Islet precursor cell (in vitro differentiated cells): ENCODE data around the gene SEC61B.
A peak's percentile ranks its signal among the peaks of the same experiment; 100 is the strongest.
"Not testable (repeated sequence)": the region's sequence is repeated elsewhere in the genome, so short reads cannot be mapped to it uniquely, and the experiment has no call there.

ENCODE experiments used
- DNase-seq: peaks from one replicate; pipeline ENCODE4 v3.0.0-alpha.2; 2018

The SEC61B gene

DNA sequence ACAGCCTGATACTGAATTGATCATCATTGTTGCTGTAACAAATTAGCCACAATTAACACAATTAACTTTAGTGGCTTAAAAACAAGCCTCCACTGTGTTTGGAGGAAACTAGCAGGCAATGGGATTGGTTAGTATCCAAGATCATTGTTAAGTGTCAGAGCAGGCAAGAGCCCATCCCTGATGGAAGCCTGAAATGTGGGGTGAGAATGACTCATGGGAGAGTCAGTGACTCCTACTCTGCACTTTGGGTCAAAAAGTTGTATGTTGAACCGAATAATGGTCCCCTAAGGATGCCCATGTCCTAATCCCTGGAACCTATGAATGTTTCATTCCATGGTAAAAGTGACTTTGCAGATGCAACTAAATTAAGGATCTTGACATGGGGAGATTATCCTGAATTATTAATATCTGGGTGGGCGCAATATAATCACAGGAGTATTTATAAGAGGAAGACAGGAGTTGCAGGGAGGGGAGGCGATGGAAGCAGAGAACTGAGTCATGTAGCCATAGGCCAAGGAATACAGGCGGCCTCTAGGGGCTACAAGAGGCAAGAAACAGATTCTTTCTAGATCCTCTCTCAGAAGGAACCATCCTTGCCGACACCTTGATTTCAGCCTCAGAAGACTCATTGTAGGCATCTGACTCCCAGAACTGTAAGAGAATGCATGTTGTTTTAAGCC, 29.2 kb upstream of the SEC61B start:
- DNase-seq = no peak

DNA sequence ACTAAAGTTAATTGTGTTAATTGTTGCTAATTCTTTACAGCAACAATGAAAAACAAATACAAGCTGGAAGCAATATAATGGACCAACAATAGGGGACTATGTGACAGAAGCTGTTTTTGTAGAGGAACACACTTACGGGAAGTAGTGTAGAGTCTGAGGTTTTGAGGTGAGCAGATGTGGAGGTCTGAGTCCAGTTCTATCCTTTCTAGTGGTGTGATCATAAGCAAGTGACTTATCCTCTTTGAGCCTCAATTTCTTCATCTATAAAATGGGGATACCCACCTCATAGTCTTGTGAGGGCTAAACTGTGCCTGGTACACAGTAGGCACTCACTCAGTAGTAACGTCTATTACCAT, 28.6 kb upstream of the SEC61B start:
- DNase-seq = no peak

DNA sequence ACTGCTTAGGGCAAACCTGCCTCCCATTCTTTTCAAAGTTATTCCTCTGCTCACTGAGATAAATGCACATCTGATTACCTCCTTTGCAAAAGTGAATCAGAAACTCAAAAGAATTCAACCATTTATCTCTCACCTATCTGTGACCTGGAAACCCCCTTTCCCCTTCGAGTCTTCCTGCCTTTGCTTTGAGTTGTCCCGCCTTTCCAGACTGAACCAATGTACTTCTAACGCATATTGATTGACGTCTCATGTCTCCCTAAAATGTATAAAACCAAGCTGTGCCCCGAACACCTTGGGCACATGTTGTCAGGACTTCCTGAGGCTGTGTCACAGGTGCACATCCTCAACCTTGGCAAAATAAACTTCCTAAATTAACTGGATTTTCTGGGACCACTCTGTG, 25.6 kb upstream of the SEC61B start:
- DNase-seq = not testable (repeated sequence)

DNA sequence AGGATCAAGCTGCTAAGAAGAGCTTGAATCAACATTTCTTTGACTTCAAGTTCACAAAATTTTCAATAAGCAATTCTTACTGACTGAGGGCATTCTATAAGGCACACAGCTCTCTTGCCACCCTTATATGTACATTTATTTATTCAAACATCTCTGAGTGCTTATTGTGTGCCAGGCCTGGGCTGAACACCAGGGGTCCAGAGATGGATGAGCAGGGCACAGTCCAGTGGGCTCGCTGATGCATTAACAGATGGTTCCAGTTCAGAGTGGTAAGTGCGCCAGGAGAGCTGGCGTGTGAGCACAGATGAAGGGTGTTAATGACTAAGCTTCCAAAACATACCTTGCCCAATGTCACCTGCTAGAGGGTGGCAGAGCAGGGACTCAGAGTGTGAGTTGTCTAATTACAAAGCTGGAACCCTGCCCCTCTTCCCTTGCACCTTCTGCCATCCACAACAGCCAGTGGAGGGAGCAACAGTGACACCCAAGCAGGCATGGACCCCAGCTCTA, 24.9 kb upstream of the SEC61B start:
- no peak for DNase-seq

GRCh38 chr9:99197987-99198386, 24.1 kb upstream of the SEC61B start:
- no peak for DNase-seq

DNA sequence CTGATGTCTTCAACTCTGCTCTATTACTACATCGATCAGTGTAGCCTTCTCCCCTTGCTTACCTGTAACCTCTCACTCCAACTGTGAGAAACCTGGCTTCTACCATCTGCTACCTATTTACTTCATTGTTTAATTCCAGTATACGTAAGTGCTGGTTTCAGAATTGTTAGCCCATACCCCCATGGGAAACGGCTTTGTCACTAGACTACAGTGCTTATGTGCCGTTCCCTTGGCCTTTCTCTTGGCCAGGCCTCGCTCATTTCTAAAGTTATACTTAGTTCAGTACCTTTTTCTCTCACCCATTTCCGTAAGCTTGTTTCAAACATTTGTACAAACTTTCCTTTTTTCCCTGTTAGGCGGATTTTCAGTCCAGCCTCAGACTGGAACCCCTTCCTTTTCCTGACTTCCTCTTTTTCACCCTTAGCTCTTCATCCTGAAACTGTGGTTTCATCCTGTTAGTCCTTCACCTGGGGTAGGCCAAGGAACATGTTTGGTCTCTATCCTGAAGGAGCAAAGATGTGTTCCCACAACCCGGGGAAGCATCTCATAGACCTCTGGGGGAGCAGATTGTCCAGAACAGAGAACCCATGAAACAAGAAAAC, 22.0 kb upstream of the SEC61B start:
- DNase-seq = no peak

- DNase-seq = no peak
Measured at GRCh38 chr9:99201603-99202002, 20.5 kb upstream of the SEC61B start.

GRCh38 chr9:99210572-99210971, 11.5 kb upstream of the SEC61B start:
- no peak for DNase-seq

DNA sequence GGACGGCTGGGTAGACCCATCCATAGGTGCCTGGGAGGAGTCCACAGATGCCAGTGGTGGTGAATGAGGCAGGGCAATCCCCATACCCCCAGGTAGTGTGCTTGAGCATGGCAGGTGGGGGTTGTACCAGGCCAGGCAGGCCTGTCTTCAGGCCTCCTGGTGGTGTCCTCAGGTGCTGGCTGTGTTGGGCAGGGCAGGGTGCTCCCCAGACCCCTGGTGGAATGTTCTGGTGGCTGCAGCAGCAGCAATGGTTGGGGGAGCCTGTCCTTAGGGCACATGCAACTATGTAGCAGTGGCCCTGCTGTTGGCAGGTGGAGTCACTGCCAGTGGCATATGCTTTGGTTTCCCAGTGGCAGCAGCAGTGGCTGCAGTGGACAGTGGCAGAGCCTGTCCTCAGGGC, 10.3 kb upstream of the SEC61B start:
- peak; percentile 57 for DNase-seq

GRCh38 chr9:99213197-99213596, 8.9 kb upstream of the SEC61B start:
- DNase-seq = no peak

DNA sequence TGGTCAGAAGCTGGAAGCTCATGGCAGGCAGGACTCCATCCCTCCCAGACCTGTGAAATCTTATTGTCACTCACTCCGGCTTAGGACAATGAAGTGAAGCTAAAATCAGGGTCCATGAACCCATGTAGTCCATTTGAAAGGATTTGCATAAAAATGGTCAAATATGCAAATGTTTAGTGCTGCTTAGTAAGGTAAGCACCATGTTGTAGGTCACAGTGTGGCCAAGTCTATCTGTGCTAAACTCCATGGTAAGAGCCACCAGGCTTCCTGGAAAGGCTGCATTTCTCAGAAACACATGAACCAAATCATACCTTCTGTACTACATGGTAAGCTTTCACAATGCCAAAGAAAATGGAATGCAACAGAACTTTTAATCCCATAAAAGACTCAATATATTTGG, 6.0 kb upstream of the SEC61B start:
- DNase-seq = no peak

- DNase-seq = no peak
Measured at GRCh38 chr9:99220011-99220410, 2.1 kb upstream of the SEC61B start.

GRCh38 chr9:99221266-99221620, 839 bp upstream of the SEC61B start:
- no peak for DNase-seq

DNA sequence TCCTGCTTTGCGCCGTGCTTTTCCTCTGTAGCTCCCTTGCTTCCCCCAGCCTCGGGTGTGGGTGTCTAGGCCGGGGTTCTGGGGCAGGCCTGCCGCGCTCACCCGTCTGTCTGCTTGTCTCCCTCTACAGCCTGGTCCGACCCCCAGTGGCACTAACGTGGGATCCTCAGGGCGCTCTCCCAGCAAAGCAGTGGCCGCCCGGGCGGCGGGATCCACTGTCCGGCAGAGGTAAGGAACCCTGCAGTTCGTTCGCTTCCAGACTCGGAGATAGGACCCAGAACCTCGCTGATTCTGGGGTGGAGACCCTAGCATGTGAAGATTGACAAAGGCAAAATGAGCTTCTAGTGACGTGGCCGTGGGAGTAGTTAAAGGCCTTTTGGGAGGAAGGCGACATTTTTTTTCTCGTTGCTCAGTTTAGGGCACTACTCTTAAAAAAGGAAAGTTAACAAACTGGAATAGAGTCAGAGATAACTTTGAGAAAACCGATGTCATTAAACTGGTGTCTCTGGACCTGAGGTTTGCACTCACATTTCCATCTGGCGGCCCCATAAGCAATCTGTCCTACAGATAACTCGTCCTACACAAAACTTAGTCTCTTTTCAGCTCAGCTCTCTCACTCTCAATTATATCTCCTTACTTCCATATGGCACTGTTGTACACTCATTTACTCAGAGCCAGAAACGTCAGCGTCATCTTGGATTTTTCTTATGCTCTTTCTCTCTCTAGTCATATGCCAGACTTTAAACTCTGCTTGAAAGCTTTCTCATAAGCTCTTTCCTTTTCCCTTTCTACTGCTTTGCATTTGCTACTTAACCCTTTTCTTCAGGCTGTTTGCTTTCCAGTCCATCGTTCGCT, 561 bp downstream of the SEC61B start:
- no peak for DNase-seq

DNA sequence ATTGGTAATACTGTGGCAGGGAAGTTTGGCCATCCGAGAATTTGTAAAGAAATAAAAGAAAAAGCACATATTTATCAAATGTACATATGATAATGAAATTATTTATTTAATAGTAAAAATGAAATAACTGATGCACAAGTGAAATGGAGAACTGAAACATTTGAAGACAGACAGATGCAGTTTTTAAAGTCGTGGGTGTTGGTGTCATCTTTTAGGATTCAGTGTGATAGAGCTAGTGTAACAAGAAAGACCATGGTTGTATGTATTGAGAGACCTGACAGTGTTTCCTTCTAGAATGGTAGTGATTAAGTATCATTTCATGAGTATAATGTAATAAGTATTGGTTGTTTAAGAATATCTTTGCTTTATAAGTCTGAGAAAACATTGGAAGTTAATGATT, 2.4 kb downstream of the SEC61B start:
- DNase-seq = no peak

DNA sequence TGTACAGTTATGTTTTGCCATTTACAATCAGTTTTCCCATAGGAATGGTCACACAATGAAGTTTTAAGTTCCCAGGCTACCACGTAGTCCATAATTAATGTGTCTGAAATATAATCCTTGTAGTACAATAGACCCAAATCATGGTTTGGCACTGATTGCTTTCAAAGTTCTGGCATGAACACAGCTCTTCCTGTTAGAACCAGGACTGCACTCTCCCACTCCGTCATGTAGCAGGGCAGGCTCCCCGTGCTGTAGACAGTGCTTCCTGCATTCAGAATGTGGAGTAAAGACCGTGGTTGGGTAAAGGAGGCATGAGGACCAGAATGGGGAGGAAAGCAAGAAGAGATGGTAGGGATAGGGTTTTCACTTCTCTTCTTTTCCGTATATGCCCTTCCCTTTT, 4.0 kb downstream of the SEC61B start:
- no peak for DNase-seq

DNA sequence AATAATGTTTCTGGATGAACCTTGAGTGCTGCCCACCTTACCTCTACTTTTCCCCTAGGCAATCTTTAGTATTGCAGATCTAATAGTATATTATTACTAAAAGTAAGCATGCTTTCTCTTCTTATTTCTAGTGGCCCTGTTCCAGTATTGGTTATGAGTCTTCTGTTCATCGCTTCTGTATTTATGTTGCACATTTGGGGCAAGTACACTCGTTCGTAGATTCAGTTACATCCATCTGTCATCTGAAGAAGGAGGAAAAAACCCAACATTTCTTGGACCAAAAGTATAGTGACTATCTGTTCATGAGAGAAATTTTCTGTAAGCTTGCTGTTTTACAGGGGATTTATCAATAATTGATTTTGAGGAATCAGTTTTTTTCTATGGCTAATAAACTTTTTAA, 8.1 kb downstream of the SEC61B start:
- no peak for DNase-seq

DNA sequence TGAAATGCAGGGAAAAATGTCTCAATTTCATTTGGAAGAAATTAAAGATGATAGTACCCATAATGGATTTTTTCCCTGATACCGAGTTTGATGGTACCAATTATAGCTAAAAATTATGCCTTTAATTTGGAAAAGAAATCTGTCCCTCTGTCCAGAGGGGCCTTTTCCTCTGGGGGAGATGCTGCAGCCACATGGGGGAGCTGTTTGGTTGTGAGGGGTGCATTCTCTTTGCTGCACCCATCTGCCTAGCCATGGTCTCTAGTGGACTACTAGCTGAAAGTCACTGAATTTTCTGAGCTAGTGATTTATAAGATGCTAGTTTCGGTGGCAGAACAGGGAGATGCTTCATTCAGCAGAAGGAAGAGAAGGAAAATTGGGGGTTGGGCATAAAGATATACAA, 9.6 kb downstream of the SEC61B start:
- no peak for DNase-seq

- DNase-seq = no peak
Measured at GRCh38 chr9:99234618-99235017, 12.5 kb downstream of the SEC61B start.

- DNase-seq = no peak
Measured at GRCh38 chr9:99235069-99235468, 13.0 kb downstream of the SEC61B start.

DNA sequence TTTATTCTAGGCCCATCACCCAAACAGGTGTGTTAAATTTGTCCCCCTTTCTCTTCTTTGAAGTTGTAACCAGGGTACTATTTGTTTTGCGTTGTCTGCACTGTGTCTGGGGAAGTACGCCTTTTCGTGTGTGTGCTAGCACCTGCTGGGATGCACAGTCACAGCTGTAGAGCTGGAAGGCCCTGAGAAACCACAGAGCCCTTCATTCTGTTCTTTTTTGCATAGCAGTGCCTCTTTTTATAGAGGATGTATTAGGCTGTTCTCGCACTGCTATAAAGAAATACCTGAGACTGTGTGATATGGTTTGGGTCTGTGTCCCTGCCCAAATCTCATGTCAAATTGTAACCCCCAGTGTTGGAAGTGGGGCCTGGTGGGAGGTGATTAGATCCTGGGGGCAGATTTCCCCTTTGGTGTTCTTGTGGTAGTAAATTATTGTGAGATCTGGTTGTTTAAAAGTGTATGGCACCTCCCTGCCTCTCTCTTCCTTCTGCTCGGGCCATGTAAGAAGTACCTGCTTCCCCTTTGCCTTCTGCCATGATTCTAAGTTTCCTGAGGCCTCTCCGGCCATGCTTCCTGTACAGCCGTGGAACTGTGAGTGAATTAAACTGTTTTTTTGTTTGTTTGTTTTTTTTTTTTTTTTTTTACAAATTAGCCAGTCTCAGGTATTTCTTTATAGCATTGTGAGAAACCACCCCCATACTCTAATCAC, 14.0 kb downstream of the SEC61B start:
- DNase-seq = no peak

GRCh38 chr9:99237356-99237755, 15.3 kb downstream of the SEC61B start:
- no peak for DNase-seq

- not testable (repeated sequence) for DNase-seq
Measured at GRCh38 chr9:99237849-99238248, 15.8 kb downstream of the SEC61B start.
